Measurements from ENCODE around the gene SLC7A7. TPM values are rescaled to one million over a fixed set of nuclear protein-coding genes. Genes with fewer than 3 reads are reported as not detected.
A peak's percentile ranks its signal among the peaks of the same experiment; 100 is the strongest.
"Not testable (repeated sequence)": the region's sequence is repeated elsewhere in the genome, so short reads cannot be mapped to it uniquely, and the experiment has no call there.

Gene SLC7A7
- total RNA-seq, 1 donor from 2014 or later, result 6.8 TPM

GRCh38 chr14:22821193-22822015, 6.2 kb upstream of the SLC7A7 start:
- DNase-seq, result no peak

- DNase-seq, result peak; percentile 19
Measured at GRCh38 chr14:22820731-22821130, 5.5 kb upstream of the SLC7A7 start.

- DNase-seq, result peak; percentile 51
Measured at GRCh38 chr14:22819151-22819988, 4.1 kb upstream of the SLC7A7 start.

DNA sequence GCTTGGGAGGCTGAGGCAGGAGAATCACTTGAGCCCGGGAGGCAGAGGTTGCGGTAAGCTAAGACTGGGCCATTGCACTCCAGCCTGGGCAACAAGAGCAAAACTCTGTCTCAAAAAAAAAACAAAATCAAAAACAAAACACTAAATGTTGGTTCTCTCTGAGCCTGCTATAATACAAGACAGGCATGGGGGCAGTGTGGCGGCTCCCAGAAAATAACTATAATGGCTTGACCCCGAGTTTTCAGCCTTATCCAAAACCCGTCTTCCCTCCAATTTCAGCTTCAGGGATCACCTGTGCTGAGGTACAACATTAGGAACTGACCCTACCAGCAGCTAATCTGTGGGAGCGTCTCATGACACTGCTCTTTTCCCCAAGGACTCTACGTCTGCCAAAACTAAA, 862 bp downstream of the SLC7A7 start:
- no peak for DNase-seq

DNA sequence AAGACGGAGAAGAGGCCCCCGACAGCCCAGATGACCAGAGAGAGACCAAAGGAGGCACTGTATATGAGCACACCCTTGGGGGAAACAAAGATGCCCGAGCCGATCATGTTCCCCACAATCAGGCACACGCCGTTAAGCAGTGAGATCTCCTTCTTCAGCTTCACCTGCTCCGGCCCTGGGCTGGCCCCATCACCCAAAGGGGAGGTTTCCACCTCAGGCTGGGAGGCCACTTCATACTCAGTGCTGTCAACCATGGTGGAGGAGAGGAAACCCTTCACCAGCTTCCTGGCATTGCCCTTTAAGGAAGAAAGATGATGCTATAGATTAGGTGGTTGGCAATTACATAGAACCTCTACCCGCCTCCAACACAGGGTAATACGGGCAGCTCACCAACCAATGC, 2.1 kb downstream of the SLC7A7 start:
- DNase-seq, result no peak

- no peak for DNase-seq
Measured at GRCh38 chr14:22812744-22813143, 2.5 kb downstream of the SLC7A7 start.

DNA sequence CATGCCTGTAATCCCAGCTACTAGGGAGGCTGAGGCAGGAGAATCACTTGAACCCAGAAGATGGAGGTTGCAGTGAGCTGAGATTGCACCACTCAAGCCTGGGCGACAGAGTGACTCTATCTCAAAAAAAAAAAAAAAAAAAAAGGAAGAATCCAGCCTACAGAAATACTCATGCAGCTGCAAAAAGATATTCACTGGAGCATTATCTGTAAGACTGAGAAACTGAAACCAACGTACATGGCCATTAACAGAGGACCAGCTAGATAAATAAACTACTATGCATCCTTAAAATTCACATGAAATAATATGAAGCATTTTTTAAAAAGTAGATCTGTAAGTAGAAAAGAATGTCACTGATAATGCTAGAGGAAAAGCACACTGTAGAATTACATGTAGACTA, 3.5 kb downstream of the SLC7A7 start:
- DNase-seq, result no peak

- DNase-seq, result no peak
Measured at GRCh38 chr14:22808388-22809209, 6.6 kb downstream of the SLC7A7 start.

GRCh38 chr14:22807432-22808087, 7.7 kb downstream of the SLC7A7 start:
- DNase-seq, result no peak

- not testable (repeated sequence) for DNase-seq
Measured at GRCh38 chr14:22805235-22805634, 10.0 kb downstream of the SLC7A7 start.

GRCh38 chr14:22803687-22803974, 11.6 kb downstream of the SLC7A7 start:
- no peak for DNase-seq

DNA sequence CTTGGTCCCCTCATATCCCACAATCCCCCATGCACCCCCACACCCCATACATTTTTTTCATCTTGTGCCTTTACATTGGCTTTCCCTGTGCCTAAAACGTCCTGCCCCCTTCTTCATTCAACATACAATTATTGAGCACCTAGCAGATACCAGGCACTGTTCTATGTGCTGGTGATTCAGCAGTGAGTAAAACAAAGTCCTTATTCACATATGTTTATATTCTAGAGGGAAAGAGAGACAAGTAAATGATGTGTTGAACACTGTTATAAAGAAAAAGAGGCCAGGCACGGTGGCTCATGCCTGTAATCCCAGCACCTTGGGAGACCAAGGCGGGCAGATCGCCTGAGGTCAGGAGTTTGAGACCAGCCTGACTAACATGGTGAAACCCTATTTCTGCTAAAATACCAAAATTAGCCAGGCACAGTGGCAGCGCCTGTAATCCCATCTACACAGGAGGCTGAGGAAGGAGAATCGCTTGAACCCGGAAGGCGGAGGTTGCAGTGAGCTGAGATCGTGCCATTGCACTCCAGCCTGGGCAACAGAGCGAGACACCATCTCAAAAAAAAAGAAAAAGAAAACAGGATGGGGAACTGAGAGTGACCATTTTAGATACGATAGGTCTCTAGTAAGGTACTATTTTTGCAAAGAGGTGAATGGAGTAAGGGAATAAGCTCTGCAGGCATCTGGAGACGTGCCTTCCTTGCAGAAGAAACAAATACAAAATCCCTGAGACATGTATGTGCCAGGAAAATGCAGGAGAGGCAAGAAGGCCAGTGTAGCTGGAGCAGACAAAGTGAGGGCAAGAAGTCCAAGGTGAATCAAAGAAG, 12.2 kb downstream of the SLC7A7 start:
- DNase-seq, result no peak

- no peak for DNase-seq
Measured at GRCh38 chr14:22801716-22802115, 13.5 kb downstream of the SLC7A7 start.

- DNase-seq, result no peak
Measured at GRCh38 chr14:22800346-22800745, 14.9 kb downstream of the SLC7A7 start.

GRCh38 chr14:22798528-22798927, 16.7 kb downstream of the SLC7A7 start:
- no peak for DNase-seq

DNA sequence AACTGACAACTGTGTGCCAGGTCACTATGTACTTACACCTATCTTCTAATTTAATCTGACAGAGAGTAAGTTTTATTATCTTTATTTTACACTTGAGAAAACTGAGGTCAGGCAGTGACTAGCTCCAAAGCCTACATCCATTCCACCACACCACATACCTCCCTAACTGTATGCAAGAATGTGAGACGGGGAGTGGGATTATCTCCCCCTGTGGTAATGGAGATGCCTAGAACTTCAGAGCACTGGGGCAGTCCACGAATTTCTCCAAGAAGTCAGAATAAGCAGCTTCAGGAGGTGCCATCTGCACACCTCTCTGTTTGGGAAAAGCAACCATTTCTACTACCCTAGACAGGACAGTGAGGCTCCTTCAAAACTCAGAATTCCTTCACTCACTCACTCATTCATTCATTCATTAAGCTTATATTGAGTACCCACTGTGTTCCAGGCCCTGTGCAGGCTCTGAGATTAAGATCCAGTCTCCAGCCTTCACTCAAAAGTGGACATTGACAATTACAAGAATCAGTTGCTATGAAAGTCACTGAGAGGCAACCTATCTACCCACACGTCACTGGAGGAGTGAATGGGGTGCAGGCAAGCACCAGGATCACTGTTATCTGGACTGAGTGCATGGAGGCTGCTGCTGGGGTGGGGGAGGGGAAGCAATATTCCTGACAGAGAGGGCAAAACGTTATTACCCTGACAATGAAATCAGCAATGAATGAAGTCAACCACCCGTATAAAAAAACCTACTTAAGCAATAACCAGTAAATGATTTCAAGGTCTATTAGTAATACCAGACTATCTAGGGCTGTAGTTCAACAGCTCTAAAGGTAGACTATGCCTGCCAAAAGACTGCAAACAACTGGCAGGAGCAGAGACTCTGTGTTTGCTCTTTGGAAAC, 18.0 kb downstream of the SLC7A7 start:
- DNase-seq, result no peak

DNA sequence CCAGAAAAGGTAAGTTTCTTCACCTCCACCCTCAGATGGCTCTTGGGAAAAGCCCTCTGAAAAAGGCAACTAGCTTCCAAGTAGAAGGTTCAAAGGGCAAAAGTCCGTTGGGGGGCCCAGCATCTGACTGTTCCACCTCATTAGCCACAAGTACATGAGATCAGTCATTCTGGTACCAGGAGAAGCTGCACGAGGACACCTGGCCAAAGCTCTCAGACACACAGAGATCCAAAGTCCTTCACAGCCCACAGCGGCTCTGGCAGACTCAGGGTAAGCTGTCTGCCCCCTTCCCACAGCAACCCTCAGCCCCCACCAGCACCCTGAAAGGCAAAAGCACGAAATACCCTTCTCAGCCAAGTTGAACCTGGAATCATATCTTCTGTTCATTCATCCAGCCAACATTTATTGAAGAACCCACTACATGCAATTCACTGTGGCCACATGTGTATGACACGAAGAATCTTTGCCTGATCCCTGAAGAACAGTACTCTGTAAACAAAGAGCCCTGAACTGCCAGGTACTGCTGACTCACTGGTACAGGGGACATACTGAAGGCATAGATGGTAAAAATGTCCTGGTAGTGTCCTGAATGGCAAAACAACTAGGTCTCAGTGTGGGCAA, 19.0 kb downstream of the SLC7A7 start:
- DNase-seq, result no peak

- DNase-seq, result no peak
Measured at GRCh38 chr14:22794551-22794951, 20.7 kb downstream of the SLC7A7 start.

DNA sequence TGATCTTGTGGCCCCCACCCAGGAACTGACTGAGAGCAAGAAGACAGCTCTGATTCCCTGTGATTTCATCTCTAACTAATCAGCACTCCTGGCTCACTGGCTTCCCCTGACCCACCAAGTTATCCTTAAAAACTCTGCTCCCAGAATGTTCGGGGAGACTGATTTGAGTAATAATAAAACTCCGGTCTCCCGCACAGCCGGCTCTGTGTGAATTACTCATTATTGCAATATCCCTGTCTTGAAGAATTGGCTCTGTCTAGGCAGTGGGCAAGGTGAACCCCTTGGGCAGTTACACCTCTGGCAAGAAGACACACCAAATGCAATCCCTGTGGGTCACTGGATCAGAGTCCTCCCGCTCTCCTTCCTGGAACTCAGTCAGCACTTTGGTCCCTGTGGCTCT, 21.3 kb downstream of the SLC7A7 start:
- no peak for DNase-seq

DNA sequence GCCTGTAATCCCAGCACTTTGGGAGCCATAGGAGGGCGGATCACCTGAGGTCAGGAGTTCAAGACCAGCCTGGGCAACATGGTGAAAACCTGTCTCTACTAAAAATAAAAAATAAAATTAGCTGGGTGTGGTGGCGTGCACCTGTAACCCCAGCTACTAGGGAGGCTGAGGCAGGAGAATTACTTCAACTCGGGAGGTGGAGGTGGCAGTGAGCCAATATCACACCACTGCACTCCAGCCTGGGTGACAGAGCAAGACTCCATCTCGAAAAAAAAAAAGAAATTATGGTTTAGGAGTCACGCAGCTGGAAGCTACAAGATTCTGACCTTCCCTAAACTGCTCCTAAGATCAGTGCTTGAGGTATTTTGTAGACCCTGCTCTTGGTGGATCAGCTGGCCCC, 21.7 kb downstream of the SLC7A7 start:
- DNase-seq, result not testable (repeated sequence)

Data from skin of body (tissue), 2 donors.